CD4-positive, alpha-beta T cell (primary cell): ENCODE measurements around the gene PAGR1. TPM values are rescaled to one million over a fixed set of nuclear protein-coding genes. Genes with fewer than 3 reads are reported as not detected.

ENCODE experiments used
- ATAC-seq: fragments of 200-7000 bp; cut with Tn5 transposase; one replicate; pipeline ENCODE4 v1.10.0; 2022; ENCODE audit warnings: mild to moderate bottlenecking; ENCODE audit not compliant: poor library complexity
- CTCF ChIA-PET: fragments of 350-600 bp; sonication (Branson Sonifier 250); formaldehyde crosslinking; loops from one replicate; lab custom pipeline; 2021; ENCODE audit warnings: antibody characterized with exemption, inconsistent platforms; lab: Charles Lee
- POLR2A ChIA-PET: fragments of 350-600 bp; sonication (Branson Sonifier 250); formaldehyde crosslinking; loops from one replicate; lab custom pipeline; 2021; ENCODE audit warnings: antibody characterized with exemption, inconsistent platforms; lab: Charles Lee
- DNase-seq, 14 experiments: peaks; one replicate each; pipeline ENCODE4 v3.0.0-alpha.2; 2013 to 2020; ENCODE audit warnings: mixed read lengths in 2 of 14
- H3K27ac ChIP-seq, 2 donors: one replicate each; pipeline versions ENCODE4 v1.5.1 to v1.7.0; 2013; ENCODE audit warnings: low read length in 2 of 2, low read depth in 1 of 2, mild to moderate bottlenecking in 1 of 2
- H3K27me3 ChIP-seq, 2 experiments: 1 replicate in 1 of 2; 2 replicates in 1 of 2; pipeline versions ENCODE4 v1.6.1 to v1.7.0; 2013; ENCODE audit warnings: low read length in 2 of 2, control low read depth in 1 of 2, mild to moderate bottlenecking in 1 of 2, moderate library complexity in 1 of 2; ENCODE audit not compliant: insufficient read depth in 2 of 2, control insufficient read depth in 1 of 2
- H3K36me3 ChIP-seq: one replicate; pipeline ENCODE4 v1.6.1; 2013; ENCODE audit warnings: low read length, control low read depth; ENCODE audit not compliant: insufficient read depth
- H3K4me1 ChIP-seq: one replicate; pipeline ENCODE4 v1.6.1; 2013; ENCODE audit warnings: low read length, control low read depth; ENCODE audit not compliant: insufficient read depth
- H3K4me3 ChIP-seq: one replicate; pipeline ENCODE4 v1.5.1; 2013; ENCODE audit warnings: mild to moderate bottlenecking, low read length, moderate library complexity
- H3K9me3 ChIP-seq, 2 experiments: 1 replicate in 1 of 2; 2 replicates in 1 of 2; pipeline versions ENCODE4 v1.6.1 to v1.7.0; 2013; ENCODE audit warnings: low read length in 2 of 2, mild to moderate bottlenecking in 2 of 2, control low read depth in 1 of 2, moderate library complexity in 1 of 2; ENCODE audit not compliant: control insufficient read depth in 1 of 2, insufficient read depth in 1 of 2
- H3K27ac Mint-ChIP-seq: one replicate; pipeline ENCODE4 v1.8.0; 2020; ENCODE audit warnings: mixed read lengths
- H3K27me3 Mint-ChIP-seq: one replicate; pipeline ENCODE4 v1.8.0; 2021; ENCODE audit warnings: mixed read lengths
- H3K36me3 Mint-ChIP-seq: one replicate; pipeline ENCODE4 v1.8.0; 2021; ENCODE audit warnings: low read depth, mixed read lengths
- H3K4me1 Mint-ChIP-seq: one replicate; pipeline ENCODE4 v1.8.0; 2021; ENCODE audit warnings: low read depth, mixed read lengths
- H3K4me3 Mint-ChIP-seq: one replicate; pipeline ENCODE4 v1.8.0; 2020; ENCODE audit warnings: mild to moderate bottlenecking, mixed read lengths
- H3K9me3 Mint-ChIP-seq: one replicate; pipeline ENCODE4 v1.8.0; 2020; ENCODE audit warnings: mixed read lengths
- intact Hi-C, 2 experiments: fragments of 100-400 bp; cut with DNase I in 1 of 2; cut with micrococcal nuclease in 1 of 2; formaldehyde crosslinking; loops; one replicate each; pipeline versions ENCODE4 v1.15.1 to v1.9.0; 2023 to 2025; cut with DNase I, micrococcal nuclease
- total RNA-seq, 174 experiments: library from RNA in 2 of 174; stranded (reverse) in 2 of 174; gene quantifications; one replicate each; pipeline ENCODE4 v1.2.3 and lab custom pipeline; 2021 to 2026
- TF ChIP-seq, protein P1 (sequence below): fragments of 200-600 bp; IDR thresholded peaks from one replicate; pipeline ENCODE4 v1.8.0; 2022; ENCODE audit warnings: antibody characterized with exemption, mild to moderate bottlenecking

The PAGR1 gene
- total RNA-seq, 2 experiments from 2014 or later = 20.3 TPM

DNA sequence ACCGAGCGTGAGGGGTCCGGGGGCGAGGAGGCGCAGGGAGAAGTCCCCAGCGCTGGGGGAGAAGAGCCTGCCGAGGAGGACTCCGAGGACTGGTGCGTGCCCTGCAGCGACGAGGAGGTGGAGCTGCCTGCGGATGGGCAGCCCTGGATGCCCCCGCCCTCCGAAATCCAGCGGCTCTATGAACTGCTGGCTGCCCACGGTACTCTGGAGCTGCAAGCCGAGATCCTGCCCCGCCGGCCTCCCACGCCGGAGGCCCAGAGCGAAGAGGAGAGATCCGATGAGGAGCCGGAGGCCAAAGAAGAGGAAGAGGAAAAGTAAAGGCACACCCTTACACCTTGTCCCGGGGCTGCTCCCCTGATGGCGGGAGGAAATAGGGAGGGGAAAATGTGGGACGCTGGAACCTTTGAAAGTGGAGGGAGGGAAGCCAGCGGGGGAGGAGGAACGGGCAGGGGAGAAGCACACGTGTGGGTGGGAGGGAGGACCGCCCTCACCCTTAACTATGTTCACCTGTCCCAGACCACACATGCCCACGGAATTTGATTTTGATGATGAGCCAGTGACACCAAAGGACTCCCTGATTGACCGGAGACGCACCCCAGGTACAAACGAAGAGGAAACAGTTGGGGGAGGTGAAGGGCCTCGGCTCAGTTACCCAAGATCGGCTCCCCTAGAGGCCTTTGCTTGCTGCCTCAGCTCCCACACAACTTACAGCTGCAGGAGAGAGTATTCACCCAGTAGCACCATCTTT is 916 bp downstream of the PAGR1 start:
- H3K4me1 ChIP-seq = peaks cover 92% of the 10 kb centered on the region

DNA sequence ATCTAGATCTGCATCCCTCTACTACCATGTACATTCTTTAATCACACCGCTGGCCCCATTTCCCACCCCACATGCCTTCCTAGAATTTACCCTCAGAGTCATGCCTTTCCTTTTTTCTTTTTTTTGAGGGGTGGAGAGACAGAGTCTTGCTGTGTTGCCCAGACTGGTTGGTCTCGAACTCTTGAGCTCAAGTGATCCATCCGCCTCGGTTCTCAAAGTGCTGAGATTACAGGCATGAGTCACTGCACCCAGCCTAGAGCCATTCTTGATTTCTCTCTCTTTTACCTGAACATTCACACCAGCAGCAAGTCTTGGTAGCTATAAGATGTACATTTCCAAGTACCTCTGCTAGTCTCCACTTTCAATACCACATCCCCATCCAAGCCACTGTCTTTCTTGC is 2.1 kb downstream of the PAGR1 start:
- Mint-ChIP-seq H3K4me1 (peaks cover 86% of the 10 kb centered on the region), H3K9me3 (no peaks in the 10 kb centered on the region), H3K4me3 (peak overlapping the region; percentile 89), H3K36me3 (peaks cover 54% of the 10 kb centered on the region), H3K27me3 (no peaks in the 10 kb centered on the region), H3K27ac (peak overlapping the region; percentile 83)
- Histone ChIP-seq H3K27me3 (no peaks in the 10 kb centered on the region), H3K4me3 (no peak overlapping the region), H3K9me3 (no peaks in the 10 kb centered on the region), H3K27ac (no peak overlapping the region), H3K36me3 (peaks cover 28% of the 10 kb centered on the region), H3K4me1 (peaks cover 92% of the 10 kb centered on the region)
- POLR2A ChIA-PET = interaction anchor here (1.2 to 10.4 kb wide), 5 partner anchors 9 to 116 kb away, joined by 4 to 190 read pairs (median 60); partner anchors contain the start of genes KIF22 and MAZ
- ATAC-seq (no peak), DNase-seq (no peak)
- intact Hi-C loops = no loop called here
- TF ChIP-seq, protein P1, sequence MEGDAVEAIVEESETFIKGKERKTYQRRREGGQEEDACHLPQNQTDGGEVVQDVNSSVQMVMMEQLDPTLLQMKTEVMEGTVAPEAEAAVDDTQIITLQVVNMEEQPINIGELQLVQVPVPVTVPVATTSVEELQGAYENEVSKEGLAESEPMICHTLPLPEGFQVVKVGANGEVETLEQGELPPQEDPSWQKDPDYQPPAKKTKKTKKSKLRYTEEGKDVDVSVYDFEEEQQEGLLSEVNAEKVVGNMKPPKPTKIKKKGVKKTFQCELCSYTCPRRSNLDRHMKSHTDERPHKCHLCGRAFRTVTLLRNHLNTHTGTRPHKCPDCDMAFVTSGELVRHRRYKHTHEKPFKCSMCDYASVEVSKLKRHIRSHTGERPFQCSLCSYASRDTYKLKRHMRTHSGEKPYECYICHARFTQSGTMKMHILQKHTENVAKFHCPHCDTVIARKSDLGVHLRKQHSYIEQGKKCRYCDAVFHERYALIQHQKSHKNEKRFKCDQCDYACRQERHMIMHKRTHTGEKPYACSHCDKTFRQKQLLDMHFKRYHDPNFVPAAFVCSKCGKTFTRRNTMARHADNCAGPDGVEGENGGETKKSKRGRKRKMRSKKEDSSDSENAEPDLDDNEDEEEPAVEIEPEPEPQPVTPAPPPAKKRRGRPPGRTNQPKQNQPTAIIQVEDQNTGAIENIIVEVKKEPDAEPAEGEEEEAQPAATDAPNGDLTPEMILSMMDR = no peak
- CTCF ChIA-PET = interaction anchor here (1.2 to 4.0 kb wide), 4 partner anchors 9 to 31 kb away, joined by 3 to 75 read pairs (median 41); partner anchors contain the start of genes KIF22 and MAZ

More for the DNA sequence above, 916 bp downstream of the PAGR1 start:
- Mint-ChIP-seq H3K4me1 (peaks cover 83% of the 10 kb centered on the region), H3K4me3 (peak overlapping the region; percentile 97), H3K36me3 (peaks cover 47% of the 10 kb centered on the region), H3K27ac (peak overlapping the region; percentile 90), H3K9me3 (no peaks in the 10 kb centered on the region), H3K27me3 (no peaks in the 10 kb centered on the region)
- no peaks in the 10 kb centered on the region for H3K27me3 ChIP-seq
- ChIA-PET CTCF (interaction anchor here (0.5 to 4.0 kb wide), 11 partner anchors 10 to 145 kb away, joined by 3 to 75 read pairs (median 4); partner anchors contain the start of genes KIF22, MAZ and TMEM219), POLR2A (interaction anchor here (0.9 to 10.4 kb wide), 12 partner anchors 10 to 187 kb away, joined by 3 to 190 read pairs (median 10); partner anchors contain the start of genes KCTD13, KIF22 and MAZ)
- H3K9me3 ChIP-seq = no peaks in the 10 kb centered on the region
- intact Hi-C loops = loop anchor here (1.0 to 2.0 kb wide), 8 partner anchors 10 to 116 kb away; partner anchors contain the start of genes CDIPT (in 1 of the 2) and KIF22 (in 1 of the 2)
- peak; percentile 10 for ATAC-seq
- H3K27ac ChIP-seq = peak overlapping the region; percentile 84 to 94
- H3K36me3 ChIP-seq = peaks cover 23% of the 10 kb centered on the region
- TF ChIP-seq, protein P1 = no peak
- DNase-seq = peak in 11 of 14 experiments; percentile 37 to 76 (median 51)
- H3K4me3 ChIP-seq = peak overlapping the region; percentile 95

DNA sequence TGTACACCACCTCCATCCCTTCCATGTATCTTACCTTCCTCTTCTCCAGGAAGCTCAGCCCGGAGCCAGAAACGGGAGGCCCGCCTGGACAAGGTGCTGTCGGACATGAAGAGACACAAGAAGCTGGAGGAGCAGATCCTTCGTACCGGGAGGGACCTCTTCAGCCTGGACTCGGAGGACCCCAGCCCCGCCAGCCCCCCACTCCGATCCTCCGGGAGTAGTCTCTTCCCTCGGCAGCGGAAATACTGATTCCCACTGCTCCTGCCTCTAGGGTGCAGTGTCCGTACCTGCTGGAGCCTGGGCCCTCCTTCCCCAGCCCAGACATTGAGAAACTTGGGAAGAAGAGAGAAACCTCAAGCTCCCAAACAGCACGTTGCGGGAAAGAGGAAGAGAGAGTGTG is 3.6 kb downstream of the PAGR1 start:
- no peak for ATAC-seq
- intact Hi-C loops = no loop called here
- POLR2A ChIA-PET = interaction anchor here (0.8 to 10.4 kb wide), 7 partner anchors 8 to 154 kb away, joined by 3 to 190 read pairs (median 5); partner anchors contain the start of genes CDIPT, KIF22, MAZ and TAOK2

More for the DNA sequence above, 3.6 kb downstream of the PAGR1 start:
- Histone ChIP-seq H3K9me3 (no peaks in the 10 kb centered on the region), H3K27ac (peak overlapping the region; percentile 3 to 75), H3K4me3 (no peak overlapping the region), H3K36me3 (peaks cover 30% of the 10 kb centered on the region), H3K27me3 (no peaks in the 10 kb centered on the region), H3K4me1 (peaks cover 93% of the 10 kb centered on the region)
- TF ChIP-seq, protein P1 = no peak
- H3K4me1 Mint-ChIP-seq = peaks cover 84% of the 10 kb centered on the region
- peak overlapping the region; percentile 83 for H3K27ac Mint-ChIP-seq
- H3K27me3 Mint-ChIP-seq = no peaks in the 10 kb centered on the region
- H3K4me3 Mint-ChIP-seq = peak overlapping the region; percentile 98
- CTCF ChIA-PET = interaction anchor here (0.9 to 3.9 kb wide), 4 partner anchors 12 to 35 kb away, joined by 3 to 32 read pairs (median 8); no protein-coding TSS in a partner anchor
- H3K9me3 Mint-ChIP-seq = no peaks in the 10 kb centered on the region
- DNase-seq = no peak
- peaks cover 54% of the 10 kb centered on the region for H3K36me3 Mint-ChIP-seq
